ENCODE results near the gene AQP5. TPM values are rescaled to one million over a fixed set of nuclear protein-coding genes. Genes with fewer than 3 reads are reported as not detected.

AQP5 gene
- total RNA-seq, 1 experiment from 2014 or later = not detected

GRCh38 chr12:49950273-49951251, 11.1 kb upstream of the AQP5 start, which contains the start of gene AQP2:
AQP2 (plus strand) TSS chr12:49950737; CDS start chr12:49950831, 94 bp downstream.
- no peaks in the 10 kb centered on the region for H3K36me3 ChIP-seq (ENCODE audit: low read depth, low read length)
- no peaks in the 10 kb centered on the region for H3K27me3 ChIP-seq (ENCODE audit: low read length)
- ATAC-seq = no peak
- H3K4me3 ChIP-seq (ENCODE audit: low read length) = no peak within 1 kb of the TSS
- H3K4me2 ChIP-seq (ENCODE audit: low read length) = no peak within 1 kb of the TSS
- no peak within 1 kb of the TSS for H3K9ac ChIP-seq (ENCODE audit: low read length)
- H3K79me2 ChIP-seq (ENCODE audit: low read length) = no peaks in the 10 kb centered on the region
- H4K20me1 ChIP-seq (ENCODE audit: low read length) = no peaks in the 10 kb centered on the region
- H3K27ac ChIP-seq (ENCODE audit: low read length) = no peak within 1 kb of the TSS
- POLR2A ChIA-PET (ENCODE audit: unreplicated experiment) = no interaction called here
- H3K9me3 ChIP-seq (ENCODE audit: low read length) = no peaks in the 10 kb centered on the region
- no peak within 1 kb of the TSS for H2AFZ ChIP-seq (ENCODE audit: low read length)
- BruUV-seq (replicated peaks) = no TSS peak
- TF ChIP-seq EZH2 (IDR thresholded peaks at IDR 0.05; ENCODE audit: low read length, unreplicated experiment) (no peak), EZH2phosphoT487 (IDR thresholded peaks at IDR 0.05; ENCODE audit: borderline replicate concordance, low read length) (no peak), CTCF (conservative IDR thresholded peaks at IDR 0.05; ENCODE audit: low read depth, low read length) (no peak)
- intact Hi-C loops (cut with micrococcal nuclease) = no loop called here
- peaks cover 4% of the 10 kb centered on the region; the same call in 1 of the 2 replicates for H3K4me1 ChIP-seq (ENCODE audit: insufficient read depth, low read length)
- CTCF ChIA-PET = no interaction called here
- DNase-seq = no peak
- H3K9me2 ChIP-seq (replicated peaks; ENCODE audit: low read length) = no peaks in the 10 kb centered on the region
- H3F3A ChIP-seq (ENCODE audit: low read length, unreplicated experiment) = no peaks in the 10 kb centered on the region

GRCh38 chr12:49951411-49952240, 10.0 kb upstream of the AQP5 start:
- H3F3A ChIP-seq (ENCODE audit: low read length, unreplicated experiment) = no peaks in the 10 kb centered on the region
- TF ChIP-seq CTCF (conservative IDR thresholded peaks at IDR 0.05; ENCODE audit: low read depth, low read length) (no peak), EZH2 (IDR thresholded peaks at IDR 0.05; ENCODE audit: low read length, unreplicated experiment) (no peak), EZH2phosphoT487 (IDR thresholded peaks at IDR 0.05; ENCODE audit: borderline replicate concordance, low read length) (no peak)
- no peak overlapping the region for H3K9ac ChIP-seq (ENCODE audit: low read length)
- H3K27ac ChIP-seq (ENCODE audit: low read length) = no peak overlapping the region
- H3K36me3 ChIP-seq (ENCODE audit: low read depth, low read length) = no peaks in the 10 kb centered on the region
- H3K4me2 ChIP-seq (ENCODE audit: low read length) = no peak overlapping the region
- no peaks in the 10 kb centered on the region for H3K9me2 ChIP-seq (replicated peaks; ENCODE audit: low read length)
- H4K20me1 ChIP-seq (ENCODE audit: low read length) = no peaks in the 10 kb centered on the region
- H3K4me1 ChIP-seq (ENCODE audit: insufficient read depth, low read length) = no peaks in the 10 kb centered on the region
- H3K27me3 ChIP-seq (ENCODE audit: low read length) = no peaks in the 10 kb centered on the region
- H3K79me2 ChIP-seq (ENCODE audit: low read length) = no peaks in the 10 kb centered on the region
- no peak for DNase-seq
- no peaks in the 10 kb centered on the region for H3K9me3 ChIP-seq (ENCODE audit: low read length)
- intact Hi-C loops (cut with micrococcal nuclease) = no loop called here
- BruUV-seq (replicated peaks) = no TSS peak
- ChIA-PET POLR2A (ENCODE audit: unreplicated experiment) (no interaction called here), CTCF (no interaction called here)
- no peak overlapping the region for H3K4me3 ChIP-seq (ENCODE audit: low read length)
- no peak overlapping the region for H2AFZ ChIP-seq (ENCODE audit: low read length)
- no peak for ATAC-seq
